A549 (cell line): ENCODE measurements around the gene WIPF3. TPM values are rescaled to one million over a fixed set of nuclear protein-coding genes. Genes with fewer than 3 reads are reported as not detected.

Source experiments
- ATAC-seq, 2 experiments: fragments of 200-7000 bp in 1 of 2; fragments of >200 bp in 1 of 2; cut with Nextera tagmentation in 1 of 2; cut with Tn5 transposase in 1 of 2; 3 replicates each; pipeline versions ENCODE4 v1.8.0 to v1.9.1; 2018 to 2020; ENCODE audit warnings: mild to moderate bottlenecking in 1 of 2, moderate library complexity in 1 of 2
- CTCF ChIA-PET: fragments of 300-600 bp; sonication (Branson Sonifier 250); formaldehyde crosslinking; extraction: SDS; loops from one replicate; lab custom pipeline; 2021; ENCODE audit warnings: antibody characterized with exemption, inconsistent platforms; lab: Yijun Ruan, JAX
- POLR2A ChIA-PET: fragments of 350-600 bp; formaldehyde crosslinking; extraction: SDS; loops from one replicate; lab custom pipeline; 2021; ENCODE audit warnings: antibody characterized with exemption, inconsistent platforms; lab: Yijun Ruan, JAX
- DNase-seq, 2 experiments: peaks; one replicate each; pipeline versions ENCODE4 v3.0.0 to v3.0.0-alpha.2; 2011 to 2016; ENCODE audit warnings: low read depth in 1 of 2, low spot score in 1 of 2
- FAIRE-seq: peaks from 2 replicates; lab custom pipeline; 2011; peaks lifted over from hg19 to GRCh38; lab: Jason Lieb, UNC
- H3K27ac ChIP-seq, 2 experiments: fragments of >200 bp; sonication (Bioruptor Twin); formaldehyde crosslinking; 3 replicates each; pipeline ENCODE4 v1.5.1; 2016 to 2017
- H3K4me1 ChIP-seq: fragments of >200 bp; sonication (Bioruptor Twin); formaldehyde crosslinking; 3 replicates; pipeline ENCODE4 v1.6.1; 2016
- H3K4me2 ChIP-seq: fragments of >200 bp; sonication (Bioruptor Twin); formaldehyde crosslinking; 3 replicates; pipeline ENCODE4 v1.6.1; 2016
- H3K4me3 ChIP-seq: fragments of >200 bp; sonication (Bioruptor Twin); formaldehyde crosslinking; 3 replicates; pipeline ENCODE4 v1.5.1; 2016
- H3K9me3 ChIP-seq: fragments of >200 bp; sonication (Bioruptor Twin); formaldehyde crosslinking; 3 replicates; pipeline ENCODE4 v1.6.1; 2016
- BHLHE40 ChIP-seq: IDR thresholded peaks from 2 replicates; pipeline ENCODE4 v1.6.1; 2012; ENCODE audit warnings: low read depth, low read length, inconsistent platforms
- CBX8 ChIP-seq: fragments of 200-600 bp; sonication (generic); IDR thresholded peaks from 2 replicates; pipeline ENCODE4 v1.6.1; 2016
- CTCF ChIP-seq: fragments of >200 bp; sonication (Bioruptor Twin); formaldehyde crosslinking; IDR thresholded peaks from 3 replicates; pipeline ENCODE4 v1.5.1; 2016
- EHMT2 ChIP-seq: fragments of 200-600 bp; sonication (generic); IDR thresholded peaks from 2 replicates; pipeline ENCODE4 v1.6.1; 2016; ENCODE audit warnings: antibody characterized with exemption, low read depth, mild to moderate bottlenecking, moderate library complexity
- EP300 ChIP-seq, 2 experiments: fragments of >200 bp; sonication (Bioruptor Twin); formaldehyde crosslinking; IDR thresholded peaks; 2 replicates in 1 of 2; 3 replicates in 1 of 2; pipeline ENCODE4 v1.6.1; 2016 to 2017
- GATA3 ChIP-seq: IDR thresholded peaks from 2 replicates; pipeline ENCODE4 v1.6.1; 2012; ENCODE audit warnings: borderline replicate concordance
- HDAC2 ChIP-seq: fragments of 200-600 bp; sonication (generic); IDR thresholded peaks from 2 replicates; pipeline ENCODE4 v1.6.1; 2016
- HEYL ChIP-seq: fragments of 250-450 bp; sonication (Bioruptor Pico); IDR thresholded peaks from 2 replicates; pipeline ENCODE4 v1.8.0; 2021; ENCODE audit warnings: mild to moderate bottlenecking, moderate library complexity
- HOXB13 ChIP-seq: fragments of 250-450 bp; sonication (Bioruptor Pico); IDR thresholded peaks from 2 replicates; pipeline ENCODE4 v1.5.0; 2020; ENCODE audit warnings: low read depth, mild to moderate bottlenecking, moderate library complexity
- MAFK ChIP-seq: fragments of 450-650 bp; IDR thresholded peaks from 2 replicates; pipeline ENCODE4 v1.6.1; 2014; ENCODE audit not compliant: partially characterized antibody
- MYC ChIP-seq: IDR thresholded peaks from 2 replicates; pipeline ENCODE4 v1.6.1; 2012; ENCODE audit warnings: mild to moderate bottlenecking, inconsistent platforms, low read length, improper control_type of control experiment, borderline replicate concordance
- NR3C1 ChIP-seq: fragments of >200 bp; sonication (Bioruptor Twin); formaldehyde crosslinking; IDR thresholded peaks from 3 replicates; pipeline ENCODE4 v1.6.1; 2017
- POLR2AphosphoS2 ChIP-seq: conservative IDR thresholded peaks from 2 replicates; pipeline ENCODE4 v1.6.1; 2012; ENCODE audit warnings: low read length, improper control_type of control experiment, inconsistent platforms
- RAD21 ChIP-seq, 2 experiments: fragments of >200 bp in 1 of 2; sonication (Bioruptor Twin) in 1 of 2; formaldehyde crosslinking in 1 of 2; IDR thresholded peaks in 1 of 2; conservative IDR thresholded peaks in 1 of 2; 2 replicates in 1 of 2; 3 replicates in 1 of 2; pipeline ENCODE4 v1.6.1; 2012 to 2018; ENCODE audit warnings: inconsistent platforms in 1 of 2
- RARB ChIP-seq: fragments of 250-450 bp; sonication (Bioruptor Pico); IDR thresholded peaks from 2 replicates; pipeline ENCODE4 v1.8.0; 2021; ENCODE audit warnings: mild to moderate bottlenecking, moderate library complexity
- RCOR1 ChIP-seq: fragments of 150-350 bp; IDR thresholded peaks from 2 replicates; pipeline ENCODE4 v1.6.1; 2014; ENCODE audit warnings: antibody characterized with exemption, low read length, low read depth
- RNF2 ChIP-seq: fragments of 200-600 bp; sonication (generic); IDR thresholded peaks from 2 replicates; pipeline ENCODE4 v1.6.1; 2016; ENCODE audit warnings: low read depth, mild to moderate bottlenecking, antibody characterized with exemption, moderate library complexity, borderline replicate concordance
- SMC3 ChIP-seq: fragments of >200 bp; sonication (Bioruptor Twin); formaldehyde crosslinking; IDR thresholded peaks from 3 replicates; pipeline ENCODE4 v1.6.1; 2018; ENCODE audit warnings: inconsistent platforms
- TFCP2L1 ChIP-seq: fragments of 250-450 bp; sonication (Bioruptor Pico); IDR thresholded peaks from 2 replicates; pipeline ENCODE4 v1.5.0; 2021; ENCODE audit warnings: mild to moderate bottlenecking
- TP53 ChIP-seq: fragments of 250-450 bp; sonication (Bioruptor Pico); IDR thresholded peaks from 2 replicates; pipeline ENCODE4 v1.5.0; 2021; ENCODE audit warnings: mild to moderate bottlenecking, moderate library complexity
- ZFP36 ChIP-seq: fragments of 450-650 bp; IDR thresholded peaks from 2 replicates; pipeline ENCODE4 v1.6.1; 2014; ENCODE audit warnings: borderline replicate concordance; ENCODE audit not compliant: partially characterized antibody
- ZNF302 ChIP-seq: fragments of 250-450 bp; sonication (Bioruptor Pico); IDR thresholded peaks from 2 replicates; pipeline ENCODE4 v1.9.0; 2021; ENCODE audit warnings: inconsistent platforms, mild to moderate bottlenecking, moderate library complexity
- WGBS: methylation state at CpG from one replicate; pipeline ENCODE4 v1.1.6; 2017; ENCODE audit errors: missing lambda C conversion rate; 5-methylcytosine and 5-hydroxymethylcytosine counted together
- polyA plus RNA-seq, 4 experiments: library from polyadenylated mRNA; depleted of rRNA in 3 of 4; stranded (reverse); fragments of >200 nt; fragmentation: RNase III in 1 of 4; extraction: RNeasy Plus Mini Kit Qiagen cat#74134 plus additional on column Dnase treatment in 1 of 4; gene quantifications; 2 replicates in 3 of 4; 3 replicates in 1 of 4; pipeline ENCODE4 v1.2.3, GENCODE V29; 2011 to 2017
- TF ChIP-seq, protein P1 (sequence below): fragments of >200 bp; sonication (Bioruptor Twin); formaldehyde crosslinking; IDR thresholded peaks from 3 replicates; pipeline ENCODE4 v1.6.1; 2016

Gene WIPF3
- polyA plus RNA-seq, 2 of the 4 experiments (the other 2 are of a cell fraction): 0.10 to 0.30 TPM

GRCh38 chr7:29808075-29808801 is 1.9 kb downstream of the WIPF3 start:
- TF ChIP-seq CBX8: peak; percentile 74; the same call in 1 of the 2 replicates
- TF ChIP-seq MAFK: no peak
- no peak overlapping the region; the same call in 2 of the 3 replicates for H3K4me3 ChIP-seq
- 78% methylated on average over 7 of the region's 7 CpGs for WGBS
- CTCF ChIA-PET: no interaction called here
- peaks cover 4% of the 10 kb centered on the region; the same call in 1 of the 3 replicates for H3K4me1 ChIP-seq
- H3K4me2 ChIP-seq: peak overlapping the region; percentile 97; the same call in 2 of the 3 replicates
- no peak for ATAC-seq
- no peak for FAIRE-seq
- H3K27ac ChIP-seq: no peak overlapping the region
- POLR2A ChIA-PET: no interaction called here
- no peaks in the 10 kb centered on the region for H3K9me3 ChIP-seq
- no peak for DNase-seq

DNA sequence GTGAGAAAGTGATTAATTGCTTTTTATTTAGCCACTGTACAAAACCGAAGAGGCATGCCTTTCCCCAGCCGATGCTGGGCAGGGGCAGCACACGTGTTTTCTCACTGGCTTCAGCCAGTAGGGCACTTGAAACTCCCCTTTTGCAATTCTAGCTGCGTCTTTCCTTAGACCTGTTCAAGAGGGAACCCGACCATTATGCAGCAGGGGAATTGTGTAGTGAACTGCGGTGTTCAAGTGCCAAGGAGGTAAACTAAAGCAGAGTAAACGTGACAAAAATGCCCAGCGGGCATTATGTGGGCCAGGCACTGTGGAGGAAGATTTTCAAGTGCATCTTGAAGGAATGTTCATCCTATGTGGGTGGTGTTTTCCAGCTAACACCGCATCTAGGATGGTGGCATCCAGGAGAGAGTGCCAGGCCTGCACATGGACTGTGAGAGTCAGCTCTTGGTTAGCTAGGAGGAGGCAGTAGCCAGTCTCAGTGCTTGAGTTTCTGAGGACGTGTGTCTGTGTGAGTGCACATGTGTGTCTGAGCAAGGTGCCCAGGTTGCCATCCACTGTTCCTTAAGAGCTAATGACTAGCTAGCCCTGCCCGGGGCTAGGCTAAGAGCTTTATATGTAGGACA is 3.3 kb downstream of the WIPF3 start:
- Histone ChIP-seq H3K4me1 (peaks cover 4% of the 10 kb centered on the region; the same call in 1 of the 3 replicates), H3K9me3 (no peaks in the 10 kb centered on the region), H3K4me3 (no peak overlapping the region), H3K27ac (no peak overlapping the region), H3K4me2 (no peak overlapping the region)
- no peak for DNase-seq
- ChIA-PET POLR2A (interaction anchor here (0.9 kb wide), 1 partner anchor 26 kb away, joined by 3 read pairs; no protein-coding TSS in a partner anchor), CTCF (interaction anchor here (1.4 to 1.5 kb wide), 2 partner anchors 252 to 254 kb away, joined by 3 to 4 read pairs; no protein-coding TSS in a partner anchor)
- no peak for FAIRE-seq
- TF ChIP-seq HEYL (CRISPR knock-in tag): no peak
- TF ChIP-seq, protein P1, sequence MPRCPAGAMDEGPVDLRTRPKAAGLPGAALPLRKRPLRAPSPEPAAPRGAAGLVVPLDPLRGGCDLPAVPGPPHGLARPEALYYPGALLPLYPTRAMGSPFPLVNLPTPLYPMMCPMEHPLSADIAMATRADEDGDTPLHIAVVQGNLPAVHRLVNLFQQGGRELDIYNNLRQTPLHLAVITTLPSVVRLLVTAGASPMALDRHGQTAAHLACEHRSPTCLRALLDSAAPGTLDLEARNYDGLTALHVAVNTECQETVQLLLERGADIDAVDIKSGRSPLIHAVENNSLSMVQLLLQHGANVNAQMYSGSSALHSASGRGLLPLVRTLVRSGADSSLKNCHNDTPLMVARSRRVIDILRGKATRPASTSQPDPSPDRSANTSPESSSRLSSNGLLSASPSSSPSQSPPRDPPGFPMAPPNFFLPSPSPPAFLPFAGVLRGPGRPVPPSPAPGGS: no peak
- 60% methylated on average over 10 of the region's 11 CpGs for WGBS
- ATAC-seq: no peak

DNA sequence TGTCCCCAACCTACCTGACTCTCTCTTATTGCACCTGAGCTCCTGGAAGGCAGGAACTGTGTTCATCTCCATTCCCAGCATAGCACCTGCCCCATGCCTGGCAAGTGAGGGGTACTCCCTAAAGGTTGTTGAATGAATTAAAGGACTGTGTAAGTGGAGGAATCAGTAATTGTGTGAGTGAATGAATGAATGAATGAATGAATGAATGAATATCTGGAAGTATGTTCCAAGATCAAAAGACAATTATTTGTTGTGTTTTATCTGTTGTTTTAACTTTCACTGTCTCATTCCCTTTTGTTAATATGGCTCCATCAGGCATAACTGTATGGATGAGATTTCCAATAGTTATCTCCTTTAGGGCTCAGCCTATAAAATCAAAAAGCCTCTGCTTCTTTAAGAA is 4.0 kb downstream of the WIPF3 start:
- POLR2A ChIA-PET: no interaction called here
- peaks cover 4% of the 10 kb centered on the region; the same call in 1 of the 3 replicates for H3K4me1 ChIP-seq
- DNase-seq: no peak
- TF ChIP-seq EP300 (IDR thresholded peaks at IDR 0.05) (no peak), TP53 (CRISPR knock-in tag) (no peak), RCOR1 (no peak), HDAC2 (no peak), TFCP2L1 (CRISPR knock-in tag) (no peak), EHMT2 (no peak), CTCF (no peak), GATA3 (no peak), HOXB13 (CRISPR knock-in tag) (no peak), RARB (no peak)
- TF ChIP-seq, all 56 proteins: peak for 0
- Histone ChIP-seq H3K9me3 (no peaks in the 10 kb centered on the region), H3K4me2 (no peak overlapping the region), H3K4me3 (no peak overlapping the region), H3K27ac (no peak overlapping the region)
- CTCF ChIA-PET: interaction anchor here (1.0 to 1.5 kb wide), 3 partner anchors 11 to 253 kb away, joined by 3 to 4 read pairs (median 3); no protein-coding TSS in a partner anchor
- ATAC-seq (no peak), FAIRE-seq (no peak)

GRCh38 chr7:29810813-29811482 is 4.6 kb downstream of the WIPF3 start:
- Histone ChIP-seq H3K9me3 (no peaks in the 10 kb centered on the region), H3K4me1 (peaks cover 4% of the 10 kb centered on the region; the same call in 1 of the 3 replicates), H3K27ac (no peak overlapping the region), H3K4me2 (no peak overlapping the region), H3K4me3 (no peak overlapping the region)
- ATAC-seq (no peak), DNase-seq (no peak), FAIRE-seq (no peak)
- CTCF ChIA-PET: interaction anchor here (1.0 to 1.5 kb wide), 2 partner anchors 11 to 251 kb away, joined by 3 to 4 read pairs; no protein-coding TSS in a partner anchor
- WGBS: 40% methylated on average over 5 of the region's 5 CpGs
- POLR2A ChIA-PET: no interaction called here
- TF ChIP-seq RAD21 (conservative IDR thresholded peaks at IDR 0.05 in 1 of 2, IDR thresholded peaks at IDR 0.05 in 1 of 2) (no peak), NR3C1 (no peak), ZFP36 (no peak), RNF2 (no peak), SMC3 (no peak), BHLHE40 (no peak), MYC (no peak), POLR2AphosphoS2 (no peak), ZNF302 (CRISPR knock-in tag) (no peak), CBX8 (no peak)
